GM18508 (cell line): ENCODE results near the gene ARL2.

Experiments used
- ATAC-seq: cut with Tn5 transposase; IDR thresholded peaks from one replicate; pipeline ENCODE4 v1.9.1; 2021; ENCODE audit warnings: moderate number of reproducible peaks; ENCODE audit not compliant: insufficient read depth, unreplicated experiment

The ARL2 gene

DNA sequence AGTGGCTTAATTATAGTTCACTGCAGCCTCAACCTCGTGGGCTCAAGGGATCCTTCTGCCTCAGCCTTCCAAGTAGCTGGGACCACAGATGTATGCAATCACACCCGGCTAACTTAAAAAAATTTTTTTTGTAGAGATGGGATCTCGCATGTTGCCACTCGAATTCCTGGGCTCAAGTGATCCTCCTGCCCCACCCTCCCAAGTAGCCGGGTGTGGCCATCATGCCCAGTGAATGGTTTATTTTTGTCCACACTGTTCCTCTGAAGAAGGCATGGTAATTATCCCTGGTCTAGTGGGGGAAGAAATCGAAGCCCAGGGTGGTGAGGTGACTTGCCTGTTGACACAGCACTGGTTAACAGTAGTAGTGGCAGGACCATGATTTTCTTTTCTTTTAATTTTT is 28.9 kb downstream of the ARL2 start:
- no peak for ATAC-seq

DNA sequence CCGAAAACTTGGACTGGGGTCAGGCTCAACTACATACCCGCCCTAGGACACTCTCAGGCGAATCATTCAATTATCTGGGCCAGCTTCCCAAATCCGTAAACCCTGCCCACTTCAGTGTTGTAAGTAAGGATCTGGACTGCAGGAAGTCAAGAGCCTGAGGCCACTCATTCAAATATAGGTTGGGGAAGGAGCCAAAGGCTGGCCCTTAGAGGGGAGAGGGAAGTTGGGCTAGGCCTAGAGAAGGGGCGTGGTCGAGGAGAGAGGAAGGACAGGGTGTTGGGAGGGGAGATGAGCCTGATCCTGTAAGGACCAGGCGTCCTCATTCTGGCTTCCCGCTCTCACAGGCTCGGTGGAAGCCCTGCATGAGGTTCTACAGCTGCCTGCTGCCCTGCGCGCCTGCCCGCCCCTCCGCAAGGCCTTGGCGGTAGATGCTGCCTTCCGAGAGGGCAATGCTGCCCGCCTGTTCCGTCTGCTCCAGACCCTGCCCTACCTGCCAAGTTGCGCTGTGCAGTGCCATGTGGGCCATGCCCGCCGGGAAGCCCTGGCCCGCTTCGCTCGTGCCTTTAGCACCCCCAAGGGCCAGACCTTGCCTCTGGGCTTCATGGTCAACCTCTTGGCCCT is 30.0 kb downstream of the ARL2 start:
- no peak for ATAC-seq

DNA sequence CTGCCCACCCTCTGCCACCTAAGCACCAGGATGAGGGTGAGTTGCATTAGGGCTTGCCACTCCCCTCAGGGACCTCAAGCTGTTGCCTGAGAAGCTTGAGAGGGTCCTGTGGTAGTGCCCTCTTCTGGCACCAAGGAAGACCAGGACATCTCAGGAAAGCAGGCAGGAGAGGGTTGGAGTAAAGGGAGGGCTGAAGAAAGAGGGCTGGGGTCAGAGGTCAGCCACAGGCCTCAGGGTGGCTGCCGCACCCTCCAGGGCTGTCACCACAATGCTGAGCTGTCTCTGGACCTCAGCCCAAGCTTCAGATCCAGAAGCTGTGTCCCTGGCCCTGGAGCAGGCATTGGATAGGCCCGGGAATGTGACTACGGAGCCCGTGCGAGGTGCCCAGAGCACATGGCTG is 31.1 kb downstream of the ARL2 start:
- ATAC-seq = no peak

DNA sequence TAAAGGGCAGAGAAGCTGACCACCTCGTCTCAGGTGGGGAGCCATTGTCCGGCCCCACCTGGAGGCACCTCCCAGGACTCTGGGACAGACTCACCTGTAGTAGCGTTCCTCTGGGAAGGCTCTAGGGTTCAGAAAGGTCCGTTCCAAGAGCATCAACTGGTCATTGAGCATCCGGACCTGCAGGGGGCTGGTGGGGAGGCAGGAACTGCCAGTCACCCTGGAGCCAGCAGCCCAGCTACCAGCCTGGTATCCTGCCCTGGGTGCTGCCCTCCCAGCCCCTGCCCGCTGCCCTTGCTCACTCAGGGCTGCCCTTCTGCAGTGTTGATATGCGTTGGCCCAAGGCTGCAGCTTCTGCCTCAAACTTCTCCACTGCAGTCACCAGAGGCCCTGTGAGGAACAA is 31.8 kb downstream of the ARL2 start:
- no peak for ATAC-seq

DNA sequence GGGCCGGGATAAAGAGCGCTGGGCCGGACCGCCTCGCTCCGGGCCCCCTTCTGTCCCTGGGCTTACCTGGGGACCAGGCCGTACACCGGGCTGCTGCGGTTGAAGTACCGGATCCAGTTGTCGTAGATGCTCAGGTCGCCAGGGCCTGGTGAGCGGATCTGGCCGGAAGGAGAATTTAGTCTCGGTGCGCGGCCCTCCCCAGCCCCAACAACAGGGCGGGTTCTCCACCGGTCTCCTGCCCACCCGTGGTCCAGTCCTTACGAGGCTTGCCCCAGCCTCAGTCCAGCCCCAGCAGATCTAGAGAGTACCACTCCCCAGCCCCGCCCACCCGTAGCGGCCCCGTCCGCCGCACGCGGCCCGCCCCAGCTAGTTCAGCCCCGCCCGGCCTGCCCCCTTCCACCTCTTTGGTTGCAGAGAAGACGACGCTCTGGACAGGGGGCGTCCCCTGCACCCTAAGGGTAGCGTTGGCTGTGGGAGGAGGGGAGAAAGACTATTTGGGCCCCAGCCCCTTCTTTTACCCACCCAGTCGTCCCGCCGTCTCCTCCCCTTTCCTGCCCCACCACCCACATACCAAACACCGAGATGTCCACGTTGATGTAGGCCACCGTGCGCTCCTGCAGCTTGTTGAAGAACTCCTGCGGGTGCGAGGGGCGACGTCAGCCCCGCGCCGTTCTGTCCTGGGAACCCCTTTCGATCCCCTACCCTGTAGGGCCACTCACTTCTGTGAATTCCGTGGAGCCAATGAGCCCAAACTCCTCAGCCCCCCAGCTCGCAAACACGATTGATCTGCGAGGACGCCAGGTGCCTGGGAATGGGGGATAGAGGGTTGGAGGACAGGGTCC is 33.8 kb downstream of the ARL2 start:
- ATAC-seq = no peak

DNA sequence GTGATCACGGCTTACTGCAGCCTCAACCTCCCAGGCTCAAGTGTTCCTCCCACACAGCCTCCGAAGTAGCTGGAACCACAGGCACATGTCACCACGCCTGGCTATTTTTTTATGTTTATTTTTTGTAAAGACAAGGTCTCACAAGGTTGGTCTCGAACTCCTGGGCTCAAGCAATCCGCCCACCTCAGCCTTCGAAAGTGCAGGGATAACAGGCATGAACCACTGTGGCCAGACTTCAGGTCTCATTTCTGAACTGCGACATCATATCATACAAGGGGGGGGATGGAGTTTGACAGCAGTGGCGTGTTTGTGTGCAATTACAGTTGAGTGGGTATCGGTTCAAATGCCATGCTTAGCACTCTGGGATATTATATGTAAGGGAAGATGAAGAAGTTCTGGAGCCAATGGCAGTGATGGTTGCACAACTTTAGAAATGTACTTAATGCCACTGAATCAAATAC is 37.5 kb downstream of the ARL2 start:
- no peak for ATAC-seq

DNA sequence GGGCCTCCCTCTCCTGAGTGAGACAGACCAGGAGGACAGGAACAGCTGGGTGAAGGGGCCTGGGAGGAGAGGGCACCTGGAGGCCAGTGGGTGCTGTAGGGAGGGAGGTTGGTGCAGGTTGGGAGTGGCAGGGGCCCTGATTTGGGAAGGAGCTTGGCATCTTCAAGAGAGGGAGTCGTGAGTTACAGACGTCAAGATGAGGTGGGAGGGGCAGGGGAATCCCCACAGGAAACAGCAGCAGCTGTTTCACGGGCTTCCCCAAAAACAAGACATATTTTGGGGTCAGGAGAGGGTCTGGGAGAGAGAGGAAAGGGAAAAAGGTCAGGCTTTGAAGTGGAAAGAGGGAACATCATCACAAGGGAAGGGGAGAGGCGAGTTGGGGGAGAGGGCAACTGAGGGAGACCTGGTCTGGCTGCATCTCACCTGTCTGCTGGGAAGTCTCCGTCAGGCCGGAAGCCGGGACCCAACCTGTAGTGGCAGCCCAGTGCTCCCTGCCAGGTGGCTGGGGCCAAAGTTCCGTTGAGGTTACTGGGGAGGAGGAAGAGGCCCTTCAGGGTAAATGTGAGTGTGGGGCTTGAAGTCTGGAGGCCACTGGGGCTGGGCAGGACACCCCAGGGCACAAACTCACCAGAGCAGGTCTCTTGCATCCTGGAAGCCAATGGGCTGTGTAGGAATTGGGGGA is 40.0 kb downstream of the ARL2 start:
- ATAC-seq = no peak

DNA sequence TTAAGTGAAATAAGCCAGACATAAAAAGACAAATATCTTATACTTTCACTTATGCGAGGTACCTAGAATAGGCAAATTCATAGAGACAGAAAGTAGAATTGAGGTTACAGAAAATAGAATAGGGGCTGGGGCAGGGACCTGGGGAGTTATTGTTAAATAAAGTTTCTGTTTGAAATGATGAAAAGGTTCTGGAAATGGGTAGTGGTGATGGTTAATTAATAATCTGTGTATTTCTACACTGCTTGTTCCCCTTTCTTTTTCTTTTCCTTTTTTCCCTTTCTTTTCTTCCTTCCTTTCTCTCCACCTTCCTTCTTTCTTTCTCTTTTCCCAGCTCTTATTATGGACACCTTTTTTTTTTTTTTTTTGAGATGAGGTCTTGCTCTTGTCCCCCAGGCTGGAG is 41.6 kb downstream of the ARL2 start:
- no peak for ATAC-seq

DNA sequence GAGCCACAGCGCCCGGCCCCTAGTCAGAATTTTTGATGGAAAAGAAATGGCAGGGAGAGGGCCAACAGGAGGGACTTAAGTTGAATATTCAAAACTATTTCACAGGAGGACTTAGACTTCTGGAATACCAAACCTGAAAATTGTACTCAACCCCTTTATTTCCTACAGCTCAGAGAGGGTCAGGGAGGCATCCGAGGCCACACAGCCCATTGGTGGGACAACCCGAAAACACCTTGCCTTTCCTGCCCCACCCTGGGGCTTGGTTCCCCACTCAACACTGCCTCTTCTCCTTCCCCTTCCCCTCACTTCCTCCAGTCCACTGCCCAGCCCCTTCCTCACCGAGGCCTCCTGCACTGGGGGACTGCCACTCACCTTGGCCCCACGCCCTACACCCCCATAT is 43.0 kb downstream of the ARL2 start:
- ATAC-seq = no peak

DNA sequence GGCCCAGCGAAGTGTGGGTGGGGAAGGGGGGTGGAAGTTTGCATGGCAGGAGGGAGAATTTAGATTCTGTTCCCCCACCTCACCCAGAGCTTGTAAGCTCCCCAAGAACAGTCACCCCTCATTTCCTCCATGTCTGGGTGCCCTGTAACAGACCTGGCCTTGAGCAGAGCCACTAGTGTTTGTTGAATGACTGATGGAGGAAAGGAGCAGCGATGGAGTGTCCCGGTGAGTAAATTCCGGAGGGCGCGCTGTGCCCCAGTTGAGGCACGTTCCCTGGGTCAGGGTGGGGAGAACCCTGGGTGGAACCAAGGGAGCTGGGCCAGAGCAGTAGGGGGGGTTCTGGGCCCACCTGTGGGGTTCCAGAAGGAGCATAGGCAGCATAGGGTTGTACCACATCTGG is 43.6 kb downstream of the ARL2 start:
- ATAC-seq = no peak

DNA sequence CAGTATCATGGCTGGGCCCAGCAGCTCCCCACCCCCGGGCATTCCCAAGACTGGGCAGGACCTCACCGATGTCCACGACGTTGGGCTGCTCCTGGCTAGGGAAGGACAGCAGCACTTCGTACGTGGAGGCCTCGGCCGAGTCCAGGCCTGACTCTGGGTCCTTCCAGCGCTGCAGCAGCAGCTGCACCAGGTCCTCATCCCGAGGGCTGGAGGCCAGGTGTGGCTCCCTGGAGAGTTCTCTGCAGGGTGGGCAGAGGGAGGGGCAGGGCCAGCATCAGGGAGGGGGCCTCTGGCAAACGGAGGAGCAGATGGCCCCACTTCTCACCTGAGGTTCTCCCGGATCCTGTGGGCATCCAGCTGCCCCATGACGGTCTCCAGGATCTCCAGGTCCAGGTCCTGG is 44.1 kb downstream of the ARL2 start:
- no peak for ATAC-seq

DNA sequence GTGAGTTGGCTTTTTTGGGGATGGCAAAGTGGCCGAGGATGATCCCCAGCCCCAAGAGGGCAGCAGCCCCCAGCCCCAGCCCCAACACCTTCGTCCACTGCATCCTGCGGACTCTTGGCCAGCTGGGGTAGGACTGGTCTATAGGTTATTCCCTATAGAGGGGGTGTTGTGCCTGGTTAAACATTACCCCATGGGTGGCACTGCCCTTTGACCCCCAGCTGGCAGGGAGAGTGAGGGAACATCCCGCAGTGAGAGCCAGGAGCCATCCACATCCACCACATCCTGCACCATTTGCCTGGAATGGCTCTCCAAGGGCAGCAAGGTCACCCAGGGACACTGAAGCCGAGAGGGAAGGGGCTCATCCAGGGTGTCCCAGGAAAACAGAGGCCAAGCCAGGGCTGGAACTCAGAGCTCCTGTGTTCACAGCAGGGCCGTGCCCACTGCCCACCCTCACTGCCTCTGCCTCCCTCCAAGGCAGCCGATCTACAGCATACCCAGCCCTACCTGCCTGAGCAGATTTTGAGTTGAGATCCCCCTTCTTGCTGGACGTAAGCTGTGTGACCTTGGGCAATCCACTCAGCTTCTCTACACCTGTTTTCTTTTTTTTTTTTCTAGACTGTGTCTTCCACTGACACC is 44.6 kb downstream of the ARL2 start, which contains the start of gene NAALADL1:
Gene NAALADL1, minus strand, starts transcription at position 135 of the 636 bp plus-strand sequence. Its CDS starts 32 bp downstream, at position 103.
- ATAC-seq = no peak

DNA sequence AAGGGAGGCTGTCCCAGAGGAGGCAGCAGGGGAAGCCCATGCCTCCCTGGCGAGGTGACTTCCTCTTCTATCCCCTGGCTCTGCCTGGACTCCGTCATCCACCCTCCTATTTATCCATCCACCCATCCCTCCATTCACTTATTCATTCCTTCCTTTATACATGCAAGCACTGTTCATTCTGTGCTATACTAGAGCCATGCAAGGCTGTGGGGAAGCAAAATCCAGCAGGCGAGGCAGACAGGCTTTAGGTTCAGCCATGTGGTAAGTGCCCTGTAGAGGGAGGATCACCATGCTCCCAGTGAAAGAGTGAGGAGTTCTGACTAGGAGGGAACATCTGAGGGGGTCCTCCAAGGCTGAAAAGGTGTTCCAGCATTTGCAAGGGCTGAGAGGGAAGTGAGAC is 45.6 kb downstream of the ARL2 start:
- ATAC-seq = no peak

DNA sequence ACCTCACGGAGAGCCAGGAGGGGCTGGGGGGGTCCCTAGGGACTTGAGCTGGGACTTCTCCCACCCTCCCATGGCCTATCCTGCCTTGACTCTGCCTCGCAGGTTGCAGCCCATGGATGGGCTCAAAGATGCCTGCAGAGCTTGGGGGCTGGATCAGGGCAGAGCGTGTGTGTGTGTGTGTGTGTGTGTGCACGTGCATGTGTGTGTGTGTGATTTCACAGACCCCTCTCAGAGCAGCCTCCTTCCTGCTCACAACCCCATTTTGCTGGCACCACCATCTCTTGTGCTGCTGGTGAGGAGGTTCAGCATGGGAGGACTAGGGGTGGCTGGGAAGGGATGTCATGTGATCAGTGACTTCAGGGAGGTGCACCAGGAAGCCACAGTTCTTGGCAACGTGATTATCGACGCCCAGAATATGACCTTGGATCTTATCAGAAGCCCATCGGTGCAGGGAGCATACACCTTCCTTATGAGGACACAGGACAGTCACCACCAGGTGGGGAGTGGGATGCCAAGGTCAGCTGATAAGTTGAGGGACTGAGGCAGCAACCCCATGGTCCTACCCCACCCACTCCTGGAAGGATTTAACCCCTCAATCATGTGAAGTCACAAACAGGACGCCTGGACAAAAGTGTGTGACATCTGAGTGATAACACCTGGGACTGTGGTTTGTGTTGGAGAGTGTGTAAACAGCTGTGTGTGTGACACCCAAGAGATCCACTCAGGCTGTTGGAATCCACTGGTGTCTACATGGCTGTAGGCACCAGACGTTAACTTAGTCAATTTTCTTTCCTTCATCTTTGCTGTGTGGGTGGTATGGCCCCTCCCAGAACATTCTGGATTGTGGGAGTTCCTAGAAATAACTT is 46.2 kb downstream of the ARL2 start:
- ATAC-seq = no peak

DNA sequence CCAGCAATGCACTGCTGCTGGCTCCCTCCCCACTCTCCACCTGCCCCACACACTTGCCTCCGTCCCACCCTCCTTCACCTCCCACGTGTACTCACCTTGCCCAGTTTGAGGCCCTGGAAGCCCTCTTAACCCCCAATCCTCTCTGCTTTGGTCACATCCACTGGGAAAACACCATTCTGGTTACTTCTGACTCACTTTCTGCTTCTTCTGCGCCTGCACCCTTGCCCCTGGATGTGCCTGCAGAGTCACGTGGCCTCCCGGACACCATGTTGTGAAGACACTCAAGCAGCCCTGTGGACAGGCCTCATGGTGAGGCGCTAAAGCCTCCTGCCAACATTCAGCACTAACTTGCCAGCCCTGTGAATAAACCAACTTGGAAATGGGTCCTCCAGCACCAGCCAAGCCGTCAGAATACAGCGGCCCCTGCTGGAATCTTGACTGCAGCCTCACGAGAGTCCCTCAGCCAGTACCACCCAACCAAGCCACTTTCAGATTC is 47.0 kb downstream of the ARL2 start:
- ATAC-seq = no peak

DNA sequence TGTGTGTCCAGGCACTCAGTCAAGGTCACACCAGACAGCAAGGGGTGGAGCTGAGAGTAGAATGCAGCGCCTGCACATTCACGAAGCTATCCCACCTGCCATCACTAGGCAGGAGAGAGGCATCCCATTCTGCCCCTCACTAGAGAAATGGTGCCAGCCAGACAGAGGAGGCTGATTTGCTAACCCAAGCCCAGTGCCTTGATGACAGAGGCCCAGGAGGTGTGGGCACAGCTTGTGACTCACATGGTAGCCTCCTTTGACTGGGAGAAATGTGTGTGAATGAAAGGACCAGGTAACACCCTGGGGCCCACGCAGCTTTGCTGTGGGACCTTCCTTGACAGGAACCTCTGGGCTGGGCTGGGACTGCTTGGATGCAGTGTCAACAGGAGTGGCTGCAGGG is 49.6 kb downstream of the ARL2 start:
- ATAC-seq = no peak

DNA sequence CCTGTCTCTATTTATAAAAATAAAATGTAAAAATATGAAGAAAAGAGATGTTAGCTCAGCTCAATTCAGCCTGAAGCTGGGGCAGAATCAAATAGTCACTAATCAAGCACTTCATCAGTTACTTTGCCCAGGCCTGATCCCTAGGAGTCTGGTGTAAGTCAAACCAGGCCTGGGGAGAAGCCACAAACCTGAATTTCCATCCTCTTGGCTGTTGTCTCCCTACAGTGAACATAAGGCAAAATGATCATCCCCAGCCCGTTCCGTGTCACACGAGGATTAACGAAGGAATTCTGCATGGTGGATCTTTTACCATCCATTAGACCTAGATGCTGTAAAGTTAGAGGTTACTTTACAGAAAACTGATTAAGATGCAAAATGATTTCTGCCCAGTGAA is 50.9 kb downstream of the ARL2 start:
- no peak for ATAC-seq

DNA sequence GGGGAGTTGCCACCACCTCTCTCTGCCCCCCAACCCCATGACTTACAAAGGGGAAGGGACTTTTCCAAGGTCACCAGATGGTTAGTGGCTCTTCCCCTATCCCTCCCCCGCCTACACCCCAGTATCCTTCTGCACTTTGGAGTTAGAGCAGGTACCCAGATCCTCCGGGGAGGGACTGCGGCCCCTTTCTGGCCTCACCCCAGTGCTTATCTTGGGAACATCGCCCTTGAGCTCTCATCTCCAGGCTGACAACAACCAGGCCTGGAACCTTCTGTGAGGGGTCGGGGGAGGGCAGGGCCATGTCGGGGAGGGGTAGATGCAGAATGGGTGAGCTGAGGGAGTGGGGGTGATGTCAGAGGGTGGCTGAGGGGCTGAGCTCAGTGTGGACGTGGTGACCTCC is 51.9 kb downstream of the ARL2 start:
- no peak for ATAC-seq

DNA sequence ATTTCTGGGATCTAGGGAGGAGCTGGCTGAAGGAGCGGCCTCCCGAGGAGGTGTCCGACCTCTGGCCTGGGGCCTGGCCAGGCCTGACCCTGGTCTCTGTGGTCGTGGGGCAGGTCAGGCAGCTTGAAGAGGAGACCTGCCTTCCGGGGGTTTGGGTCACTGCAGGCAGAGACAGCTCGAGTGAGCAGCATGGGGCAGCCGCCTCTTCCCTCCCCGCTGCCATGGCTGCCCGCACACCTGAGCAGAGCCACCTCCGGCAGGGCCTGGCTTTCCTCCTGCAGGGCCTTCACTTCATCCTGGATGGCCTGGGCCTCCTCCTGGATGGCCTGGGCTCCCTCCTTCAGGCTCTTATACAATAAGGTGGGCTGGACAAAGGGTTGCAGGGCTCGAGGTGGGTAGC is 52.4 kb downstream of the ARL2 start:
- ATAC-seq = no peak

DNA sequence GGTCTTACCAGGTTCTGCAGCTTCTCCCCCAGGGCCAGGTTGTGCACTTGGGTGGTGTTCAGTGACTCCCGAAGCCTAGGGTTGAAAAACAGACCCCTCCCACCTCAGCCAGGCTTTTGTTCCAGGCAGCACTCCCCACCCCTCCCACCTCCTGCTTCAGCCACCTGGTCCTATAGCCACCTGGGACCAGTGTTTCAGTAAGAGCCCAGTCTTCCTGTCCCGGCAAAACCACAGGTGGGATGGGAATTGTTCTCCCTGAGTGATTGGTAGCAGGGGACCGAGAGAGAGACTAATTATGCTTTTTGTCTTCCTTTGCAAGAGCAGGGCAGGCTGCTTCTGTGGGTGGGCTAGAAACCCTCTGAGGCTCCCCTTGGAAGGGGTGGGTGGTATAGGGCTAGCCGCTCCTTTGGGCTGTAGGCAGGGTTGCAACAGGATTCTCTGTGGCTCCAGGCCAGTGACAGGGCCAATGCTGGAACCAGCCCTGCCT is 52.9 kb downstream of the ARL2 start:
- ATAC-seq = no peak
